ENCODE results near the gene SMTNL2. TPM values are rescaled to one million over a fixed set of nuclear protein-coding genes. Genes with fewer than 3 reads are reported as not detected.

SMTNL2 gene
- total and polyA plus RNA-seq, 12 donors, result 2.7 to 84.1 (median 19.1) TPM

- intact Hi-C loops (cut with DNase I), result no loop called here
- no peak overlapping the region for H3K4me3 ChIP-seq
- H3K27me3 ChIP-seq, result no peaks in the 10 kb centered on the region
- H3K9me3 ChIP-seq, result no peaks in the 10 kb centered on the region
- ATAC-seq, result no peak
- DNase-seq, result no peak
- 91 to 92% methylated on average over 5 of the region's 5 CpGs for WGBS, 2 donors
- TF ChIP-seq CTCF (IDR thresholded peaks at IDR 0.05), result no peak
- peaks cover 0 to 37% (median 21%) of the 10 kb centered on the region in 9 donors for H3K4me1 ChIP-seq
- H3K27ac ChIP-seq, result no peak overlapping the region
- H3K36me3 ChIP-seq, result no peaks in the 10 kb centered on the region
Measured at GRCh38 chr17:4610162-4610561, 25.8 kb downstream of the SMTNL2 start.

GRCh38 chr17:4610656-4611055, 26.3 kb downstream of the SMTNL2 start:
- no peak for ATAC-seq
- H3K4me1 ChIP-seq, result peaks cover 0 to 32% (median 18%) of the 10 kb centered on the region in 9 donors
- DNase-seq, result no peak

GRCh38 chr17:4616476-4616875, 32.1 kb downstream of the SMTNL2 start:
- Histone ChIP-seq H3K4me1 (no peaks in the 10 kb centered on the region), H3K4me3 (no peak overlapping the region), H3K36me3 (no peaks in the 10 kb centered on the region), H3K9me3 (peaks cover 0 to 1% (median 0%) of the 10 kb centered on the region in 11 donors), H3K27me3 (peaks cover 0 to 11% (median 0%) of the 10 kb centered on the region in 7 donors), H3K27ac (no peak overlapping the region)
- WGBS, 2 donors, result 84 to 87% methylated on average over 9 of the region's 9 CpGs
- ATAC-seq (no peak), DNase-seq (no peak)
- TF ChIP-seq CTCF (IDR thresholded peaks at IDR 0.05), result no peak
- intact Hi-C loops (cut with DNase I), result no loop called here

More at GRCh38 chr17:4610656-4611055, 26.3 kb downstream of the SMTNL2 start:
- Histone ChIP-seq H3K36me3 (no peaks in the 10 kb centered on the region), H3K27me3 (no peaks in the 10 kb centered on the region), H3K4me3 (no peak overlapping the region), H3K27ac (no peak overlapping the region), H3K9me3 (no peaks in the 10 kb centered on the region)
- 91 to 96% methylated on average over 6 of the region's 6 CpGs for whole genome bisulfite sequencing, 2 donors
- intact Hi-C loops (cut with DNase I), result no loop called here
- TF ChIP-seq CTCF (IDR thresholded peaks at IDR 0.05), result no peak

- intact Hi-C loops (cut with DNase I), result no loop called here
- ATAC-seq (no peak), DNase-seq (no peak)
- H3K36me3 ChIP-seq, result no peaks in the 10 kb centered on the region
- 88 to 91% methylated on average over 17 of the region's 17 CpGs for WGBS, 2 donors
- H3K27me3 ChIP-seq, result peaks cover 0 to 11% (median 0%) of the 10 kb centered on the region in 7 donors
- H3K9me3 ChIP-seq, result peaks cover 0 to 8% (median 0%) of the 10 kb centered on the region in 11 donors
- H3K4me1 ChIP-seq, result no peaks in the 10 kb centered on the region
- H3K27ac ChIP-seq, result no peak overlapping the region
- no peak overlapping the region for H3K4me3 ChIP-seq
- TF ChIP-seq CTCF (IDR thresholded peaks at IDR 0.05), result no peak
Measured at GRCh38 chr17:4617090-4617489, 32.8 kb downstream of the SMTNL2 start.

Data from heart right ventricle (tissue), 16 donors.